HEK293T (cell line): ENCODE measurements around the gene HK1.

ENCODE experiments used
- CTCF ChIA-PET: fragments of 350-600 bp; formaldehyde crosslinking; extraction: SDS; loops from one replicate; lab custom pipeline; 2021; ENCODE audit warnings: antibody characterized with exemption, inconsistent platforms; lab: Yijun Ruan, JAX
- POLR2A ChIA-PET: fragments of 350-600 bp; formaldehyde crosslinking; extraction: SDS; loops from one replicate; lab custom pipeline; 2020; ENCODE audit warnings: antibody characterized with exemption, inconsistent platforms; lab: Yijun Ruan, JAX
- DNase-seq: peaks from one replicate; pipeline ENCODE4 v3.0.0; 2012; ENCODE audit warnings: mixed read lengths; ENCODE audit errors: extremely low spot score
- ARNT ChIP-seq: fragments of 450-650 bp; IDR thresholded peaks from 2 replicates; pipeline ENCODE4 v1.6.1; 2017; ENCODE audit warnings: mild to moderate bottlenecking
- BHLHE40 ChIP-seq: fragments of 450-650 bp; IDR thresholded peaks from 2 replicates; pipeline ENCODE4 v1.6.1; 2016; ENCODE audit warnings: mild to moderate bottlenecking, moderate library complexity, borderline replicate concordance
- CTBP1 ChIP-seq: fragments of 450-650 bp; IDR thresholded peaks from 2 replicates; pipeline ENCODE4 v1.6.1; 2016; ENCODE audit warnings: borderline replicate concordance
- ELF4 ChIP-seq: fragments of 450-650 bp; IDR thresholded peaks from 2 replicates; pipeline ENCODE4 v1.6.1; 2017; ENCODE audit warnings: antibody characterized with exemption
- FOXA1 ChIP-seq: fragments of 450-650 bp; IDR thresholded peaks from 2 replicates; pipeline ENCODE4 v1.6.1; 2016; ENCODE audit warnings: mild to moderate bottlenecking
- FOXK2 ChIP-seq: fragments of 450-650 bp; IDR thresholded peaks from 2 replicates; pipeline ENCODE4 v1.6.1; 2016; ENCODE audit warnings: mild to moderate bottlenecking
- FOXM1 ChIP-seq: fragments of 450-650 bp; IDR thresholded peaks from 2 replicates; pipeline ENCODE4 v1.6.1; 2017; ENCODE audit warnings: mild to moderate bottlenecking, borderline replicate concordance
- HDGF ChIP-seq: fragments of 450-650 bp; IDR thresholded peaks from 2 replicates; pipeline ENCODE4 v1.6.1; 2017; ENCODE audit warnings: antibody characterized with exemption, borderline replicate concordance
- L3MBTL2 ChIP-seq: fragments of 450-650 bp; conservative IDR thresholded peaks from 2 replicates; pipeline ENCODE4 v1.6.1; 2016; ENCODE audit warnings: mild to moderate bottlenecking
- LEF1 ChIP-seq: fragments of 450-650 bp; IDR thresholded peaks from 2 replicates; pipeline ENCODE4 v1.6.1; 2017; ENCODE audit warnings: mild to moderate bottlenecking, borderline replicate concordance
- NFRKB ChIP-seq: fragments of 450-650 bp; IDR thresholded peaks from 2 replicates; pipeline ENCODE4 v1.6.1; 2016; ENCODE audit warnings: mild to moderate bottlenecking, moderate library complexity
- SP1 ChIP-seq: fragments of 450-650 bp; IDR thresholded peaks from 2 replicates; pipeline ENCODE4 v1.6.1; 2017
- SUZ12 ChIP-seq: fragments of 450-650 bp; IDR thresholded peaks from 2 replicates; pipeline ENCODE4 v1.6.1; 2016; ENCODE audit warnings: mild to moderate bottlenecking
- TARDBP ChIP-seq: fragments of 450-650 bp; IDR thresholded peaks from 2 replicates; pipeline ENCODE4 v1.6.1; 2016
- ZNF384 ChIP-seq: fragments of 450-650 bp; IDR thresholded peaks from 2 replicates; pipeline ENCODE4 v1.6.1; 2016
- TF ChIP-seq, protein P1 (sequence below): fragments of 450-650 bp; IDR thresholded peaks from 2 replicates; pipeline ENCODE4 v1.6.1; 2016

HK1 gene

DNA sequence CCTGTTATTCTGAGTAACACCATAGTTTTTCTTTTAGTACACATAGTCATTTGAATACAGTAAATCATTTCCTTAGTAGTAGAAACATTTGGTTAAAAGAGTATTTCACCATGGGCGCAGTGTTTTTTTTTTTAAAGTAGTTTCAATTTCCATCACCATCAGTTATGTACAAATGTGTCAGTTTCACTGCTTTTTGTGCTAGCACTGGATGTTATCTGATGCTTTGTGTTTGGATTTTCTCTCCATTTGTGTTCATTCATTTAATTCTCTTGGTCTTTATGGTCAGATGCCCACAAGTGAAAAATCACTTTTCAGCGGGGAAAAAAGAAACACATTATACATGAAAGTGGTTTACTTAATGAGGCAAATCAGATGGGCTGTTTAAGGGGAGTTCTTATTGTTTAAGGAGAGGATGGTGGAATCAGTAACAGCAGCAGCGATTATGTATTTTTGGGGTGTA, 16.0 kb upstream of the HK1 start:
- POLR2A ChIA-PET: no interaction called here
- TF ChIP-seq ZNF384 (no peak), SUZ12 (no peak), FOXK2 (no peak), CTBP1 (no peak), ELF4 (no peak), L3MBTL2 (no peak)
- TF ChIP-seq, protein P1, sequence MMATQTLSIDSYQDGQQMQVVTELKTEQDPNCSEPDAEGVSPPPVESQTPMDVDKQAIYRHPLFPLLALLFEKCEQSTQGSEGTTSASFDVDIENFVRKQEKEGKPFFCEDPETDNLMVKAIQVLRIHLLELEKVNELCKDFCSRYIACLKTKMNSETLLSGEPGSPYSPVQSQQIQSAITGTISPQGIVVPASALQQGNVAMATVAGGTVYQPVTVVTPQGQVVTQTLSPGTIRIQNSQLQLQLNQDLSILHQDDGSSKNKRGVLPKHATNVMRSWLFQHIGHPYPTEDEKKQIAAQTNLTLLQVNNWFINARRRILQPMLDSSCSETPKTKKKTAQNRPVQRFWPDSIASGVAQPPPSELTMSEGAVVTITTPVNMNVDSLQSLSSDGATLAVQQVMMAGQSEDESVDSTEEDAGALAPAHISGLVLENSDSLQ: no peak
- no peak for DNase-seq
- CTCF ChIA-PET: interaction anchor here (0.6 kb wide), 1 partner anchor 130 kb away, joined by 6 read pairs; no protein-coding TSS in a partner anchor

DNA sequence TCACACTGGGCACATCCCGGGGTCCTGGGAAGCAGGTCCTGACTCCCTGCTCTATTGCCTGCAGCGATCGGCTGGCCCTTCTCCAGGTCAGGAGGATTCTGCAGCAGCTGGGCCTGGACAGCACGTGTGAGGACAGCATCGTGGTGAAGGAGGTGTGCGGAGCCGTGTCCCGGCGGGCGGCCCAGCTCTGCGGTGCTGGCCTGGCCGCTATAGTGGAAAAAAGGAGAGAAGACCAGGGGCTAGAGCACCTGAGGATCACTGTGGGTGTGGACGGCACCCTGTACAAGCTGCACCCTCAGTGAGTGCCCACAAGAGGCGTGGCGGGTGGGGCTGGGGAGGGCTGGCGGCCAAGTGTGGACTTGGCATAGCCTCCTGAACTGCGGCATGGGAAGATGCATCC, 12.8 kb upstream of the HK1 start:
- DNase-seq: no peak
- TF ChIP-seq ARNT (no peak), FOXK2 (no peak), BHLHE40 (no peak), FOXA1 (no peak), HDGF (no peak), ZNF384 (no peak), CTBP1 (no peak), FOXM1 (no peak), SP1 (no peak)
- TF ChIP-seq, protein P1: no peak
- CTCF ChIA-PET: no interaction called here
- POLR2A ChIA-PET: no interaction called here

DNA sequence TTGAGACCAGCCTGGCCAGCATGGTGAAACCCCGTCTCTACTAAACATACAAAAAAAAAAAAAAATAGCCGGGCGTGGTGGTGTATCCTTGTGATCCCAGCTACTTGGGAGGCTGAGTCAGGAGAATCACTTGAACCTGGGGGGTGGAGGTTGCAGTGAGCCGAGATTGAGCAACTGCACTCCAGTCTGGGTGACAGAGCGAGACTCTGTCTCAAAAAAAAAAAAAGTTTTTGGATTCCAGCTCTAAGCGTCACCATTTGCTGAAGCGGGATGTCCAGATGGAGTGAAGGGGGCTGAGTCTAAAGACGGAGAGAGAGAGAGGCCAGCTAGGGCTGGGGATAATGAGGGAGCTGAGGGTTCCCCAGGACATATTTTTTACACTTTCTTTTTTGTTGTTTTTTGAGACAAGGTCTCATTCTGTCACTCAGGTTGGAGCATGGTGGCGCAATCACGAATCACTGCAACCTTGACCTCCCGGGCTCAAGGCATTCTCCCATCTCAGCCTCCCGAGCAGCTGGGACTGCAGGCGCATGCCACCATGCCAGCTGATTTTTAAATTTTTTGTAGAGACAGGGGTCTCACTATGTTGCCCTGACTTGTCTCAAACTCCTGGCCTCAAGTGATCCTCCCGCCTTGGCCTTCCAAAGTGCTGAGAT, 9.4 kb upstream of the HK1 start:
- no peak for DNase-seq
- CTCF ChIA-PET: no interaction called here
- TF ChIP-seq TARDBP: no peak
- TF ChIP-seq FOXA1: no peak
- no peak for TF ChIP-seq ARNT
- TF ChIP-seq HDGF: no peak
- TF ChIP-seq SUZ12: no peak
- POLR2A ChIA-PET: no interaction called here

- DNase-seq: no peak
- CTCF ChIA-PET: no interaction called here
- POLR2A ChIA-PET: no interaction called here
These were observed 8.5 kb upstream of the HK1 start for GRCh38 chr10:69269761-69270160.

GRCh38 chr10:69270990-69271389, 7.3 kb upstream of the HK1 start:
- no peak for DNase-seq
- CTCF ChIA-PET: interaction anchor here (0.6 kb wide), 1 partner anchor 58 kb away, joined by 3 read pairs; no protein-coding TSS in a partner anchor
- TF ChIP-seq, protein P1: no peak
- TF ChIP-seq ELF4 (no peak), ARNT (no peak), FOXM1 (no peak), L3MBTL2 (no peak), SUZ12 (no peak), TARDBP (no peak), NFRKB (no peak), LEF1 (no peak), HDGF (no peak), SP1 (no peak), CTBP1 (no peak)
- POLR2A ChIA-PET: no interaction called here

More at GRCh38 chr10:69269761-69270160, 8.5 kb upstream of the HK1 start:
- TF ChIP-seq, protein P1: no peak
- TF ChIP-seq TARDBP (no peak), HDGF (no peak), LEF1 (no peak), CTBP1 (no peak), ARNT (no peak), FOXK2 (no peak), L3MBTL2 (no peak)

GRCh38 chr10:69272624-69273023, 5.7 kb upstream of the HK1 start:
- CTCF ChIA-PET: interaction anchor here (0.5 to 0.6 kb wide), 2 partner anchors 27 to 77 kb away, joined by 3 read pairs; no protein-coding TSS in a partner anchor
- TF ChIP-seq NFRKB: no peak
- TF ChIP-seq FOXA1: no peak
- TF ChIP-seq SP1: no peak
- no peak for TF ChIP-seq FOXK2
- no peak for TF ChIP-seq ARNT
- no peak for TF ChIP-seq FOXM1
- TF ChIP-seq CTBP1: no peak
- no peak for DNase-seq
- POLR2A ChIA-PET: no interaction called here
